H9 (cell line): ENCODE data around the gene FSD1. TPM values are rescaled to one million over a fixed set of nuclear protein-coding genes. Genes with fewer than 3 reads are reported as not detected.

Experiments used
- DNase-seq: peaks from one replicate; pipeline ENCODE4 v3.0.0-alpha.2; 2017
- H2AFZ ChIP-seq: one replicate; pipeline ENCODE4 v1.6.1; 2013; ENCODE audit warnings: mild to moderate bottlenecking, low read length, control low read depth, moderate library complexity
- H2AK5ac ChIP-seq: 2 replicates; pipeline ENCODE4 v1.6.1; 2013; ENCODE audit warnings: low read length, control low read depth, mixed read lengths; ENCODE audit not compliant: insufficient read length
- H2BK120ac ChIP-seq: one replicate; pipeline ENCODE4 v1.6.1; 2013; ENCODE audit warnings: low read depth, mild to moderate bottlenecking, low read length, control low read depth, inconsistent platforms; ENCODE audit not compliant: poor library complexity, severe bottlenecking
- H2BK12ac ChIP-seq: 2 replicates; pipeline ENCODE4 v1.6.1; 2013; ENCODE audit warnings: low read length, control low read depth, mixed read lengths, low read depth; ENCODE audit not compliant: insufficient read length
- H2BK15ac ChIP-seq: 2 replicates; pipeline ENCODE4 v1.6.1; 2013; ENCODE audit warnings: low read depth, low read length, control low read depth
- H2BK20ac ChIP-seq: one replicate; pipeline ENCODE4 v1.6.1; 2013; ENCODE audit warnings: low read depth, mild to moderate bottlenecking, low read length, control low read depth, inconsistent platforms; ENCODE audit not compliant: poor library complexity, severe bottlenecking
- H2BK5ac ChIP-seq: 2 replicates; pipeline ENCODE4 v1.6.1; 2013; ENCODE audit warnings: low read length, control low read depth, mixed read lengths; ENCODE audit not compliant: insufficient read length
- H3K14ac ChIP-seq: 2 replicates; pipeline ENCODE4 v1.6.1; 2013; ENCODE audit warnings: low read length, control low read depth; ENCODE audit not compliant: insufficient read depth
- H3K18ac ChIP-seq: 2 replicates; pipeline ENCODE4 v1.6.1; 2013; ENCODE audit warnings: low read depth, mild to moderate bottlenecking, mixed read lengths, low read length, control low read depth; ENCODE audit not compliant: insufficient read length
- H3K23ac ChIP-seq: 2 replicates; pipeline ENCODE4 v1.6.1; 2013; ENCODE audit warnings: low read length, control low read depth, mixed read lengths, low read depth; ENCODE audit not compliant: insufficient read length
- H3K23me2 ChIP-seq: 2 replicates; pipeline ENCODE4 v1.6.1; 2013; ENCODE audit warnings: low read depth, mild to moderate bottlenecking, mixed read lengths, low read length, control low read depth; ENCODE audit not compliant: insufficient read length, poor library complexity, severe bottlenecking
- H3K27ac ChIP-seq: 2 replicates; pipeline ENCODE4 v1.5.1; 2013; ENCODE audit warnings: low read length, control low read depth, mixed read lengths, low read depth; ENCODE audit not compliant: insufficient read length
- H3K27me3 ChIP-seq: 2 replicates; pipeline ENCODE4 v1.6.1; 2013; ENCODE audit warnings: low read length, control low read depth, inconsistent platforms; ENCODE audit not compliant: insufficient read depth
- H3K4ac ChIP-seq: 2 replicates; pipeline ENCODE4 v1.6.1; 2013; ENCODE audit warnings: low read depth, mild to moderate bottlenecking, control low read depth, inconsistent platforms, low read length, moderate library complexity
- H3K4me1 ChIP-seq: 2 replicates; pipeline ENCODE4 v1.6.1; 2013; ENCODE audit warnings: low read length, control low read depth, inconsistent platforms; ENCODE audit not compliant: insufficient read depth
- H3K4me2 ChIP-seq: 2 replicates; pipeline ENCODE4 v1.6.1; 2013; ENCODE audit warnings: low read length, control low read depth, mixed read lengths; ENCODE audit not compliant: insufficient read length, insufficient read depth
- H3K56ac ChIP-seq: 2 replicates; pipeline ENCODE4 v1.6.1; 2013; ENCODE audit warnings: low read depth, mild to moderate bottlenecking, mixed read lengths, low read length, control low read depth; ENCODE audit not compliant: insufficient read length
- H3K79me1 ChIP-seq: 2 replicates; pipeline ENCODE4 v1.6.1; 2013; ENCODE audit warnings: low read depth, mild to moderate bottlenecking, moderate library complexity, low read length, control low read depth, inconsistent platforms; ENCODE audit not compliant: insufficient read depth, poor library complexity, severe bottlenecking
- H3K79me2 ChIP-seq: 2 replicates; pipeline ENCODE4 v1.6.1; 2013; ENCODE audit warnings: low read length, control low read depth, inconsistent platforms; ENCODE audit not compliant: insufficient read depth
- H3K9ac ChIP-seq: 2 replicates; pipeline ENCODE4 v1.6.1; 2013; ENCODE audit warnings: low read length, control low read depth, mixed read lengths; ENCODE audit not compliant: insufficient read length; ENCODE audit errors: extremely low read depth
- H3K9me3 ChIP-seq: one replicate; pipeline ENCODE4 v1.6.1; 2013; ENCODE audit warnings: low read depth, low read length, inconsistent platforms; ENCODE audit not compliant: control insufficient read depth
- H3T11ph ChIP-seq: one replicate; pipeline ENCODE4 v1.6.1; 2013; ENCODE audit warnings: mild to moderate bottlenecking, low read length, control low read depth, inconsistent platforms
- H4K20me1 ChIP-seq: one replicate; pipeline ENCODE4 v1.6.1; 2013; ENCODE audit not compliant: control insufficient read depth, insufficient read length, insufficient read depth
- H4K5ac ChIP-seq: 2 replicates; pipeline ENCODE4 v1.6.1; 2013; ENCODE audit warnings: low read depth, mild to moderate bottlenecking, mixed read lengths, low read length, control low read depth; ENCODE audit not compliant: insufficient read length
- H4K8ac ChIP-seq: replicated peaks from 2 replicates; pipeline ENCODE4 v1.6.1; 2013; ENCODE audit warnings: low read length, control low read depth, mixed read lengths, low read depth; ENCODE audit not compliant: insufficient read length
- H4K91ac ChIP-seq: 2 replicates; pipeline ENCODE4 v1.6.1; 2013; ENCODE audit warnings: low read depth, mild to moderate bottlenecking, moderate library complexity, mixed read lengths, low read length, control low read depth; ENCODE audit not compliant: insufficient read length
- H3K27ac Mint-ChIP-seq, 3 experiments: 2 replicates in 2 of 3; 3 replicates in 1 of 3; pipeline ENCODE4 v1.8.0; 2020 to 2021; ENCODE audit warnings: mixed read lengths in 3 of 3, mild to moderate bottlenecking in 1 of 3, moderate library complexity in 1 of 3
- H3K27me3 Mint-ChIP-seq: 2 replicates; pipeline ENCODE4 v1.8.0; 2021; ENCODE audit warnings: low read depth, mild to moderate bottlenecking, moderate library complexity, mixed read lengths
- H3K36me3 Mint-ChIP-seq, 3 experiments: 2 replicates in 2 of 3; 3 replicates in 1 of 3; pipeline ENCODE4 v1.8.0; 2020 to 2021; ENCODE audit warnings: low read depth in 3 of 3, mixed read lengths in 3 of 3; ENCODE audit not compliant: insufficient read depth in 1 of 3
- H3K4me1 Mint-ChIP-seq, 2 experiments: 2 replicates each; pipeline ENCODE4 v1.8.0; 2020; ENCODE audit warnings: mixed read lengths in 2 of 2
- H3K4me3 Mint-ChIP-seq, 2 experiments: 2 replicates in 1 of 2; 3 replicates in 1 of 2; pipeline ENCODE4 v1.8.0; 2020 to 2021; ENCODE audit warnings: mild to moderate bottlenecking in 2 of 2, mixed read lengths in 2 of 2, moderate library complexity in 1 of 2
- H3K9me3 Mint-ChIP-seq, 2 experiments: 2 replicates in 1 of 2; 3 replicates in 1 of 2; pipeline ENCODE4 v1.8.0; 2020; ENCODE audit warnings: mild to moderate bottlenecking in 2 of 2, mixed read lengths in 2 of 2, moderate library complexity in 1 of 2
- CTCF ChIP-seq: fragments of 200-600 bp; sonication (generic); conservative IDR thresholded peaks from 3 replicates; pipeline ENCODE4 v1.8.0; 2021; ENCODE audit warnings: antibody characterized with exemption, mild to moderate bottlenecking
- WGBS: extraction: QIAGEN DNeasy Blood & Tissue Kit; methylation state at CpG from one replicate; pipeline ENCODE4 v1.1.7; 2013; ENCODE audit warnings: missing lambda C conversion rate, low lambda C conversion rate, mixed read lengths; ENCODE audit not compliant: insufficient read length; ENCODE audit errors: extremely low coverage; 5-methylcytosine and 5-hydroxymethylcytosine counted together
- total RNA-seq: library from RNA; stranded (reverse); gene quantifications from 2 replicates; pipeline ENCODE4 v1.2.1, GENCODE V29; 2021

FSD1 gene
- total RNA-seq, 1 experiment from 2014 or later = 53.6 TPM

DNA sequence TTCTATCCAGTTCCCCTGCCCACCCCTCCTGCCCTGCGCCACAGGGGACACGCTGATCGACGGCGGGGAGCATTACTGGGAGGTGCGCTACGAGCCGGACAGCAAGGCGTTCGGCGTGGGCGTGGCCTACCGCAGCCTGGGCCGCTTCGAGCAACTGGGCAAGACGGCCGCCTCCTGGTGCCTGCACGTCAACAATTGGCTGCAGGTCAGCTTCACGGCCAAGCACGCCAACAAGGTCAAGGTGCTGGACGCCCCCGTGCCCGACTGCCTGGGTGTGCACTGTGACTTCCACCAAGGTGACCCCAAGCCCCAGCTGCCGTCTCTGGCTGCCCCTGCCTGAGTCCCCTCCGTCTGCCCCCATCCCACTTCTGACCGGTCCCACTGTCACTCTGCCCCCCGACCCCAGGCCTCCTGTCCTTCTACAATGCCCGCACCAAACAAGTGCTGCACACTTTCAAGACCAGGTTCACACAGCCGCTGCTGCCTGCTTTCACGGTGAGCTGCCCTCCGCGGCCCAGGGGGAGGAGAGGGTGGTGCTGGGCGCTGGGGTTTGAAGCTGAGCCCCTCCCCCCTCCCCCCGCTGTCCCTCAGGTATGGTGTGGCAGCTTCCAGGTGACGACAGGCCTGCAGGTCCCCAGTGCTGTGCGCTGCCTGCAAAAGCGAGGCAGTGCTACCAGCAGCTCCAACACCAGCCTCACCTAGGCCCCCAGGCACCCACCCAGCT is 18.7 kb downstream of the FSD1 start:
- Histone ChIP-seq H4K20me1 (no peaks in the 10 kb centered on the region), H3K9ac (no peak overlapping the region), H2BK15ac (no peak overlapping the region), H3K14ac (no peak overlapping the region; the same call in 1 of the 2 replicates), H2BK5ac (no peak overlapping the region), H2BK20ac (no peak overlapping the region), H2BK120ac (no peak overlapping the region), H3K9me3 (no peaks in the 10 kb centered on the region), H3K27me3 (no peaks in the 10 kb centered on the region), H3K56ac (no peak overlapping the region), H3K23me2 (peaks cover 9% of the 10 kb centered on the region), H3K23ac (no peak overlapping the region), H3T11ph (no peak overlapping the region), H3K4ac (no peak overlapping the region), H2AK5ac (no peak overlapping the region), H3K27ac (no peak overlapping the region), H3K4me1 (peaks cover 2% of the 10 kb centered on the region; the same call in 1 of the 2 replicates), H2AFZ (no peak overlapping the region), H3K79me1 (no peaks in the 10 kb centered on the region), H4K8ac (no peak overlapping the region), H4K5ac (no peak overlapping the region), H4K91ac (no peak overlapping the region), H3K4me2 (no peak overlapping the region), H3K18ac (no peak overlapping the region), H3K79me2 (no peaks in the 10 kb centered on the region), H2BK12ac (no peak overlapping the region)
- H3K4me3 Mint-ChIP-seq = no peak overlapping the region
- no peak overlapping the region for H3K27ac Mint-ChIP-seq
- H3K9me3 Mint-ChIP-seq = peaks cover 29 to 31% of the 10 kb centered on the region in 2 experiments
- H3K4me1 Mint-ChIP-seq = peaks cover 10 to 11% of the 10 kb centered on the region in 2 experiments
- H3K27me3 Mint-ChIP-seq = peaks cover 2% of the 10 kb centered on the region
- H3K36me3 Mint-ChIP-seq = peaks cover 36 to 54% (median 38%) of the 10 kb centered on the region in 3 experiments
- no CpG with 5 or more reads among the region's 37 CpGs for WGBS
- DNase-seq = no peak
- no peak for TF ChIP-seq CTCF
